GM12878 (cell line): ENCODE data around the gene LRRK1. TPM values are rescaled to one million over a fixed set of nuclear protein-coding genes. Genes with fewer than 3 reads are reported as not detected.

Experiments
- ATAC-seq: fragments of 200-7000 bp; cut with Tn5 transposase; 3 replicates; pipeline ENCODE4 v1.9.1; 2020; ENCODE audit warnings: mild to moderate bottlenecking, moderate library complexity
- BruUV-seq: library from RNA; stranded (reverse); fragments of 400-500 nt; replicated peaks from 2 replicates; lab custom pipeline; 2021; lab: Mats Ljungman, UMichigan
- CTCF ChIA-PET: fragments of 300-600 bp; sonication (Branson Sonifier 250); formaldehyde crosslinking; extraction: SDS; loops from one replicate; lab custom pipeline; 2021; ENCODE audit warnings: inconsistent platforms; lab: Yijun Ruan, JAX
- POLR2A ChIA-PET: fragments of 350-600 bp; formaldehyde crosslinking; extraction: SDS; loops from one replicate; lab custom pipeline; 2021; ENCODE audit warnings: inconsistent platforms; lab: Charles Lee
- RAD21 ChIA-PET: fragments of 300-600 bp; sonication (Branson Sonifier 250); formaldehyde crosslinking; loops from one replicate; lab custom pipeline; 2023; ENCODE audit warnings: antibody characterized with exemption; ENCODE audit not compliant: unreplicated experiment; lab: Charles Lee
- SMC1A ChIA-PET: fragments of 300-600 bp; sonication (Branson Sonifier 250); formaldehyde crosslinking; loops from one replicate; lab custom pipeline; 2023; ENCODE audit not compliant: unreplicated experiment, uncharacterized antibody; lab: Charles Lee
- DNase-seq: peaks from one replicate; pipeline ENCODE4 v3.0.0-alpha.2; 2011; ENCODE audit warnings: low read depth, low spot score
- FAIRE-seq: peaks from 3 replicates; lab custom pipeline; 2011; peaks lifted over from hg19 to GRCh38; lab: Jason Lieb, UNC
- H2AFZ ChIP-seq: 2 replicates; pipeline ENCODE4 v1.6.0; 2011; ENCODE audit warnings: low read depth, low read length, control low read depth; ENCODE audit not compliant: control insufficient read depth
- H3K27ac ChIP-seq: 2 replicates; pipeline ENCODE4 v1.5.1; 2011; ENCODE audit warnings: control low read depth; ENCODE audit not compliant: control insufficient read depth, insufficient read depth
- H3K27me3 ChIP-seq, 2 experiments: replicated peaks in 1 of 2; 2 replicates each; pipeline versions ENCODE4 v1.6.0 to v1.6.1; 2011; ENCODE audit warnings: low read length in 1 of 2; ENCODE audit not compliant: control insufficient read depth in 2 of 2, insufficient read depth in 2 of 2
- H3K36me3 ChIP-seq, 2 experiments: 2 replicates each; pipeline ENCODE4 v1.5.1; 2011; ENCODE audit warnings: low read length in 1 of 2; ENCODE audit not compliant: control insufficient read depth in 2 of 2, insufficient read depth in 2 of 2
- H3K4me1 ChIP-seq: 2 replicates; pipeline ENCODE4 v1.6.1; 2011; ENCODE audit warnings: mild to moderate bottlenecking, low read length, moderate library complexity, mixed read lengths; ENCODE audit not compliant: control insufficient read depth, insufficient read depth
- H3K4me2 ChIP-seq: 2 replicates; pipeline ENCODE4 v1.6.0; 2011; ENCODE audit warnings: control low read depth; ENCODE audit not compliant: control insufficient read depth, insufficient read depth
- H3K4me3 ChIP-seq: fragments of 200-600 bp; sonication (generic); 2 replicates; pipeline ENCODE4 v1.5.1; 2016
- H3K79me2 ChIP-seq: 2 replicates; pipeline ENCODE4 v1.6.0; 2011; ENCODE audit warnings: low read length; ENCODE audit not compliant: control insufficient read depth, insufficient read depth
- H3K9ac ChIP-seq: 2 replicates; pipeline ENCODE4 v1.8.0; 2011; ENCODE audit warnings: low read length, control low read depth, mixed read lengths; ENCODE audit not compliant: control insufficient read depth, insufficient read depth
- H3K9me3 ChIP-seq: replicated peaks from 3 replicates; pipeline ENCODE4 v1.5.1; 2011; ENCODE audit warnings: mild to moderate bottlenecking, low read length; ENCODE audit not compliant: control insufficient read depth, insufficient read depth
- H4K20me1 ChIP-seq: 2 replicates; pipeline ENCODE4 v1.6.0; 2011; ENCODE audit not compliant: control insufficient read depth, insufficient read depth
- CBFB ChIP-seq: IDR thresholded peaks from 2 replicates; pipeline ENCODE4 v1.6.1; 2016; ENCODE audit warnings: antibody characterized with exemption, low read depth
- JUNB ChIP-seq: IDR thresholded peaks from 2 replicates; pipeline ENCODE4 v1.6.1; 2016; ENCODE audit warnings: antibody characterized with exemption, mild to moderate bottlenecking
- LARP7 ChIP-seq: fragments of 450-650 bp; IDR thresholded peaks from 2 replicates; pipeline ENCODE4 v1.6.1; 2017; ENCODE audit warnings: mild to moderate bottlenecking
- NR2F1 ChIP-seq: fragments of 450-650 bp; conservative IDR thresholded peaks from 2 replicates; pipeline ENCODE4 v1.6.1; 2017; ENCODE audit warnings: mild to moderate bottlenecking
- PBX3 ChIP-seq: IDR thresholded peaks from 2 replicates; pipeline ENCODE4 v1.6.1; 2011; ENCODE audit warnings: mild to moderate bottlenecking, low read depth, low read length, moderate library complexity; ENCODE audit not compliant: insufficient replicate concordance
- PML ChIP-seq: IDR thresholded peaks from 2 replicates; pipeline ENCODE4 v1.6.1; 2012; ENCODE audit warnings: low read length, inconsistent platforms
- RELB ChIP-seq: fragments of 450-650 bp; IDR thresholded peaks from 2 replicates; pipeline ENCODE4 v1.6.1; 2017; ENCODE audit warnings: low read depth, mild to moderate bottlenecking, moderate library complexity
- RUNX3 ChIP-seq: IDR thresholded peaks from 2 replicates; pipeline ENCODE4 v1.6.1; 2012; ENCODE audit warnings: low read length, inconsistent platforms
- SMAD5 ChIP-seq: IDR thresholded peaks from 2 replicates; pipeline ENCODE4 v1.6.1; 2016; ENCODE audit warnings: antibody characterized with exemption, low read depth
- STAT3 ChIP-seq: IDR thresholded peaks from 2 replicates; pipeline ENCODE4 v1.6.1; 2011; ENCODE audit warnings: low read depth, low read length, improper control_type of control experiment
- ZNF24 ChIP-seq: fragments of 450-650 bp; IDR thresholded peaks from 2 replicates; pipeline ENCODE4 v1.6.1; 2017; ENCODE audit warnings: antibody characterized with exemption, mild to moderate bottlenecking
- ZZZ3 ChIP-seq: IDR thresholded peaks from 2 replicates; pipeline ENCODE4 v1.6.1; 2011; ENCODE audit warnings: low read depth; ENCODE audit not compliant: control insufficient read depth, insufficient read length
- WGBS: methylation state at CpG from one replicate; pipeline ENCODE4 v1.1.6; 2016; ENCODE audit warnings: low lambda C conversion rate; ENCODE audit not compliant: insufficient replicate concordance, insufficient coverage; ENCODE audit errors: missing lambda C conversion rate; 5-methylcytosine and 5-hydroxymethylcytosine counted together
- in situ Hi-C: fragments of 300-500 bp; cut with MboI; formaldehyde crosslinking; loops from 9 replicates; pipeline ENCODE4 v1.14.3; 2018; ENCODE audit warnings: mixed read lengths
- intact Hi-C: fragments of 100-400 bp; cut with micrococcal nuclease; formaldehyde crosslinking; loops from one replicate; pipeline ENCODE4 v1.14.2; 2022; ENCODE audit not compliant: unreplicated experiment
- polyA plus RNA-seq, 11 experiments: library from polyadenylated mRNA; depleted of rRNA in 4 of 11; unstranded in 6 of 11; stranded (reverse) in 5 of 11; fragments of >200 nt; fragmentation: Nextera tagmentation in 4 of 11; fragmentation: Illumina TruSeq in 1 of 11; extraction: Ambion mirVana in 4 of 11; extraction: Trizol in 1 of 11; gene quantifications; 1 replicate in 1 of 11; 2 replicates in 10 of 11; pipeline versions ENCODE4 v1.2.1 to v1.2.3, GENCODE V29; 2011 to 2016; ENCODE audit warnings: inconsistent platforms in 2 of 11, missing spikeins in 2 of 11, low read depth in 1 of 11
- total RNA-seq, 4 experiments: library from RNA; depleted of rRNA in 3 of 4; stranded (reverse); fragments of >200 nt in 3 of 4; fragmentation: Illumina TruSeq in 1 of 4; extraction: Trizol in 1 of 4; gene quantifications; 2 replicates each; pipeline versions ENCODE4 v1.2.1 to v1.2.3, GENCODE V29; 2013 to 2021
- TF ChIP-seq, protein P1 (sequence below): fragments of 450-650 bp; formaldehyde crosslinking; IDR thresholded peaks from 2 replicates; pipeline ENCODE4 v1.5.0; 2022; ENCODE audit warnings: mild to moderate bottlenecking, missing genetic modification characterization

The LRRK1 gene
- total and polyA plus RNA-seq, 10 of the 15 experiments (the other 5 are each of a cell fraction or from before 2014, with no cell fraction given): 2.2 to 58.3 (median 17.9) TPM

GRCh38 chr15:100968050-100968966 lies 49.2 kb downstream of the LRRK1 start (continued):
- TF ChIP-seq RELB: peak; percentile 21; the same call in 1 of the 2 replicates
- peak; percentile 68 for TF ChIP-seq RUNX3

GRCh38 chr15:100972975-100973350 lies 53.8 kb downstream of the LRRK1 start:
- Histone ChIP-seq H3K4me1 (peaks cover 3% of the 10 kb centered on the region), H3K79me2 (no peaks in the 10 kb centered on the region; the same call in 1 of the 2 replicates), H3K27ac (no peak overlapping the region), H2AFZ (no peak overlapping the region; the same call in 1 of the 2 replicates), H3K4me3 (no peak overlapping the region), H3K27me3 (no peaks in the 10 kb centered on the region), H4K20me1 (no peaks in the 10 kb centered on the region), H3K4me2 (peak overlapping the region; percentile 58), H3K9me3 (peaks cover 3% of the 10 kb centered on the region; the same call in 1 of the 3 replicates), H3K36me3 (peaks cover 4% of the 10 kb centered on the region in 2 experiments; a peak in 2 of 4 replicates), H3K9ac (no peak overlapping the region)
- BruUV-seq: no TSS peak
- ChIA-PET RAD21 (no interaction called here), SMC1A (interaction anchor here (0.6 to 1.1 kb wide), 3 partner anchors 34 to 62 kb away, joined by 3 to 6 read pairs (median 4); no protein-coding TSS in a partner anchor), POLR2A (interaction anchor here (0.7 to 1.0 kb wide), 3 partner anchors 10 to 55 kb away, joined by 3 to 4 read pairs (median 4); no protein-coding TSS in a partner anchor), CTCF (interaction anchor here (1.0 to 1.4 kb wide), 2 partner anchors 30 to 36 kb away, joined by 3 to 4 read pairs; no protein-coding TSS in a partner anchor)
- intact Hi-C loops (no loop called here), in situ Hi-C loops (no loop called here)
- FAIRE-seq (no peak), DNase-seq (no peak), ATAC-seq (no peak)
- 54% methylated on average over 21 of the region's 36 CpGs for WGBS
- TF ChIP-seq STAT3: no peak
- no peak for TF ChIP-seq LARP7
- no peak for TF ChIP-seq CBFB
- TF ChIP-seq PML: no peak
- TF ChIP-seq, protein P1, sequence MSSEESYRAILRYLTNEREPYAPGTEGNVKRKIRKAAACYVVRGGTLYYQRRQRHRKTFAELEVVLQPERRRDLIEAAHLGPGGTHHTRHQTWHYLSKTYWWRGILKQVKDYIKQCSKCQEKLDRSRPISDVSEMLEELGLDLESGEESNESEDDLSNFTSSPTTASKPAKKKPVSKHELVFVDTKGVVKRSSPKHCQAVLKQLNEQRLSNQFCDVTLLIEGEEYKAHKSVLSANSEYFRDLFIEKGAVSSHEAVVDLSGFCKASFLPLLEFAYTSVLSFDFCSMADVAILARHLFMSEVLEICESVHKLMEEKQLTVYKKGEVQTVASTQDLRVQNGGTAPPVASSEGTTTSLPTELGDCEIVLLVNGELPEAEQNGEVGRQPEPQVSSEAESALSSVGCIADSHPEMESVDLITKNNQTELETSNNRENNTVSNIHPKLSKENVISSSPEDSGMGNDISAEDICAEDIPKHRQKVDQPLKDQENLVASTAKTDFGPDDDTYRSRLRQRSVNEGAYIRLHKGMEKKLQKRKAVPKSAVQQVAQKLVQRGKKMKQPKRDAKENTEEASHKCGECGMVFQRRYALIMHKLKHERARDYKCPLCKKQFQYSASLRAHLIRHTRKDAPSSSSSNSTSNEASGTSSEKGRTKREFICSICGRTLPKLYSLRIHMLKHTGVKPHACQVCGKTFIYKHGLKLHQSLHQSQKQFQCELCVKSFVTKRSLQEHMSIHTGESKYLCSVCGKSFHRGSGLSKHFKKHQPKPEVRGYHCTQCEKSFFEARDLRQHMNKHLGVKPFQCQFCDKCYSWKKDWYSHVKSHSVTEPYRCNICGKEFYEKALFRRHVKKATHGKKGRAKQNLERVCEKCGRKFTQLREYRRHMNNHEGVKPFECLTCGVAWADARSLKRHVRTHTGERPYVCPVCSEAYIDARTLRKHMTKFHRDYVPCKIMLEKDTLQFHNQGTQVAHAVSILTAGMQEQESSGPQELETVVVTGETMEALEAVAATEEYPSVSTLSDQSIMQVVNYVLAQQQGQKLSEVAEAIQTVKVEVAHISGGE (CRISPR knock-in tag): no peak
- no peak for TF ChIP-seq JUNB
- TF ChIP-seq NR2F1: no peak
- TF ChIP-seq ZZZ3: no peak
- TF ChIP-seq ZNF24: no peak
- no peak for TF ChIP-seq PBX3
- no peak for TF ChIP-seq SMAD5
